Measurements from ENCODE around the gene MACROD2.

The MACROD2 gene

DNA sequence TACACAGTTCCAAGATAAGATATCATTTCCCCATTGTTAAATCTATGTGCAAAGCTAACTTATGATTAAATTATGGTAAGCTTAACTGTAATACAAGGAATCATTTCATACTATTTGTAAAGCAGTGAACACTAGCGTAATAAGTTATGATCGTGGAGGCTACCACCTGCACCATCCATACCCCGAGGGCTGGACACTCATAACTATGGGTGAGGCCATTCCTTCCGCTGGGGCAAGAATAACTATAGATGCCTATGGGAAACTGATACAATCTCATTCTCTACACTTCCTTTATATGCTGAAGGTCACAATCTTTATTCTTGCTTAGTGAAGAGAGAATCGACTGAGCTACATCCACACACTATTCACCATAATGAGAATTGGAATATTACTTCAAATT is 1258.1 kb downstream of the MACROD2 start:
- DNase-seq = no peak

GRCh38 chr20:15256676-15257568 is 1261.6 kb downstream of the MACROD2 start:
- no peak for DNase-seq

GRCh38 chr20:15257569-15257870 is 1262.2 kb downstream of the MACROD2 start:
- DNase-seq = no peak

GRCh38 chr20:15265581-15266309 is 1270.4 kb downstream of the MACROD2 start:
- no peak for DNase-seq

GRCh38 chr20:15267935-15268334 is 1272.6 kb downstream of the MACROD2 start:
- DNase-seq = no peak

DNA sequence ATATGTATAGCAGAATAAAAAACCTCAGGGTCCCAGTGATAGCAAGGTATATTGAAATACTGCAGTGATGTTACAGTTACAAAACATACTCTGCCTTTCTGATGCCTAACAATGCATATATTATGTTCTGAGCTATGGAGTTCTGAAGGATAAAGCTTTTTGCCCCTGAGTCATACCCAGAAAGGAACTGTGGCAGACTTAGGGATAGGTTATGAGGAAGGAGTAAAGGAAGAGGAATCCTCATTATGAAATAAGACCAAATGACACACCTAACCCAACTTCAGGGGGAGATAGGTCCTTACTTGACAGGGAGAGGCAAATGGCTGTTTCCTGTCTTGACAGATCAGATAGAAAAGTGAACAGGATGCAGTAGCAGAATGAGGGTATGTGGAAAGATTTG is 1282.7 kb downstream of the MACROD2 start:
- no peak for DNase-seq

GRCh38 chr20:15287329-15287728 is 1292.0 kb downstream of the MACROD2 start:
- DNase-seq = no peak

DNA sequence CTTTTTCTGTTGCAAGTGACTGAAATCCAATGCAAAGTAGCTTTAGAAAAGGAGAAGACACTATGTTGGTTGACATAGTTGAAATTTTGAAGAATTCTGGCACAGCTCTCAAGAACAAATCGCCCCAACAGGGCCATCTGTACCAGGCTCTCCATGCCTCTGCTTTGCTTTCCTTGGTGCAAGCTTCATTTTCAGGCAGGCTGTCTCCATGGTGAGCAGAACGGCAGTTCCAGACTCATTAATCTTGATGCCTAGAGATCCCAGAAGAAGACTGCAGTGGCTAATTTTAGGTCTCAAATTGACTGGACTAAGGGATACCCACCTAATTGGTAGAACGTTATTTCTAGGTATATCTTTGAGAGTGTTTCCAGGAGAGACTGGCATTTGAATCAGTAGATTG is 1292.8 kb downstream of the MACROD2 start:
- no peak for DNase-seq

DNA sequence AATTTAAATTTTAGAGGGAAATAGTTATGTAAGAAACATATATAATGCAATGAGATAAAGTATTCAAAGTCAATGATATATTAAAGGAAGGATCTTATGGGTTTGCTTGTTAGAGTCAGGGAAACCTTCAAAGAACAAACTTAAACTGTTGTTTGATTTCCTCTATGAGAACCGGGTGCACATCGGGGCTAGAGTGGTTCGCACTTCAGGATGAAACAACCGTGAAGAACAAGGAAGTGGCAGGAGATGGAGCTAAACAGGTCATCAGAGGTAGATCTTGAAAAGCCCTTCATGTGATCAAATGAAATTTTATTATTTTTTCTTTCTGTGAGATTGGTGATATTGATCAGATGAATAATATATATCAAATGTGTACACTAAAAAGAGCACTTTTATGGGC is 1294.0 kb downstream of the MACROD2 start:
- no peak for DNase-seq

GRCh38 chr20:15292405-15292804 is 1297.1 kb downstream of the MACROD2 start:
- no peak for DNase-seq

DNA sequence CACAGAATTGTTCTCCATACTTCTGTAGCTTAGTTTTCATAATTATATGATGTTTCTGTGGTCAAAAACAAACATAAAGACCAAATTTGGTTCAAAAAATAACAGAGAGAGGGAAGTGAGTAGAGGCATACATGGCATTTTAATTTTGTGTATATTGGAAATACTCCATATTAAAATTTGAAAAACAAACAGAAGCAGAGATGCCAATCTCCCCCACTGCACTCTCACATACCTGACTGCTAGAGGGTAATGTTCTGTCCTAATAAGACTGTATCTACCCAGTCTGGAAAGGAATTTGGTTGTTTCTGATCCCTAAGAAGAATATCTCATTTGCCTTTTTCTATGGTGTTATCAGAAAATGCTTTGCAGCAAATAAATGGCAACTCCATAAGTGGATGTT is 1301.1 kb downstream of the MACROD2 start:
- DNase-seq = no peak

GRCh38 chr20:15297059-15297875 is 1302.0 kb downstream of the MACROD2 start:
- DNase-seq = no peak

- no peak for DNase-seq
Observed at GRCh38 chr20:15302075-15302474, 1306.8 kb downstream of the MACROD2 start.

- no peak for DNase-seq
Observed at GRCh38 chr20:15310361-15310760, 1315.0 kb downstream of the MACROD2 start.

GRCh38 chr20:15316556-15316955 is 1321.2 kb downstream of the MACROD2 start:
- DNase-seq = no peak

GRCh38 chr20:15317546-15318232 is 1322.4 kb downstream of the MACROD2 start:
- DNase-seq = no peak

GRCh38 chr20:15318682-15319081 is 1323.4 kb downstream of the MACROD2 start:
- DNase-seq = no peak

GRCh38 chr20:15319439-15319838 is 1324.1 kb downstream of the MACROD2 start:
- DNase-seq = no peak

DNA sequence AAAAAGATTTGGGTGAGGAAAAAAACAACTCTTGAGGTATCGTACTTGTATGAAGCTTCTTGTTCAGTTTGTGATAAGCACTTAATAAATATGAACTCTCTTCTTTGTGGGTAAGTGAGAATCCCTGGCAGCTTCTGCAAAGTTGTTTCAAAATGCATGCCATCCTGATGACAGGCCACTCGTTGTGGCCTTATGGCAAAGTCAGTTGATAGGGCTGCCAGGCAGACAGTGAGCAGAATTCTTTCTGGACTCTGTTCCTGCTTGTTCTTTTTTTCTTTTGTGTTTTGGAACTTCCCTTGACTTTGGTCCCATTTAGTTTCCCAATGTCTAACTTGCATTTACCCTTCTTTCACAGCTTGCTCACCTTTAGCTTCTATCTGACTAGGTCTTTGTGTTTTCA is 1325.6 kb downstream of the MACROD2 start:
- no peak for DNase-seq

- DNase-seq = no peak
Observed at GRCh38 chr20:15327123-15327522, 1331.8 kb downstream of the MACROD2 start.

DNA sequence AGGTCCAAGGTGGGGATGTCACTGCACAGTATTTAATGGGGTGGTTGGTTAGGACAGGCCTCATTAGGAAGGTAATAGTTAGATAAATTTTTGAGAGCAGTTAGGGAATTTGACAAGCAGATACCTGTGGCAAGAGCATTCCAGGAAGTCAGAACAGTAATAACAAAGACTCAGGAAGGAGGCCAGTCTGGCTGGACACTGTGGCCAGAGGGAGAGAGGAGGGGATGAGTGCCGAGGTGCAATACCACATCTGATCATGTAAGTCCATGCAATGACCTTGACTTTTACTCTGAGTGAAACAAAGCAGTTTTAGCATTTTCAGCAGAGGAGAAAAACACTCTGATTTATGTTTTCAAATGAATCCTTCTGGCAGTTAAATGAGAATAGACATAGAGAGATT is 1332.8 kb downstream of the MACROD2 start:
- DNase-seq = no peak

DNA sequence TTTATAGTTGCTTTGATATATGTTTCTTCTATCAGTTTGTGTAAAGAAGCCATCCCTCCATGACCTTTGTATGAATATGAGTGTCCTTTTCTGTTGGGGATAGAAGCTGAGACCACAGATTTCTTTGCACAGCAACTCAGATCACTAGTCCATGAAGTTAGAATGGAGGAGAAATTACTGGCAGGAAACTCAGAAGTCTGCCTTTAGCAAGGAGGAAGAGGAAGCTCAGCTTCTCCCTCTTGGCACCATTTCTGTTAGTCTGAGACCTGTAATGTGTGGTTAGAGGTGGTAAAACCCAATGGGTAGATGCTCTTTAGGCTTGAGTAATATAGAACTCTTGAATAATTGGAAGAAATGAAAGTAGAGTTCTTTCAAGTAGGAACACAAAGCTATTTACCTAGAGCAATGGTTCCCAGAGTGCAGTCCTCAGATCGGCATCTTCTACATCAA is 1337.4 kb downstream of the MACROD2 start:
- DNase-seq = no peak

DNA sequence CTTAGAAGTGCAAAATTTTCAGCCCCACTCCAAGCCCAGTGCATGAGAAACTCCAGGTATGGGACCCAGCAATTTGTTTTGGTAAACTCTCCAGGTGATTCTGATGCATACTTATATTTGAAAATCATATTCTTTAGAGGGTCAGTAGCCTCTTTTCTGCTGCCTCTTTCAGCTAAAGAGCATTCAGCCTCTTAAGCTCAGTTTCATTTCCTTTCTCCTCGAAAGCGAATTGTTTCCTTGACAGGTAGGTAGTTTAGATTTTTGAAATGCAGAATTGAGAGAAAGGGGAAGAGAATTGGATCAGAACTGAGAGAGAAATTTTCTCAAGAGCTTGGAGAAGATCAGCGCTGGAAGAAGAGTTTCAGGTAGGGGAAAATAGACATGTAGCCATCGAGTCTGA is 1337.9 kb downstream of the MACROD2 start:
- no peak for DNase-seq

Data from hippocampal formation (tissue), 2 donors.